ENCODE measurements around the gene SLC36A2.

The SLC36A2 gene

GRCh38 chr5:151359391-151359790 is 12.0 kb upstream of the SLC36A2 start:
- CTCF ChIA-PET = interaction anchor here (1.0 kb wide), 1 partner anchor 43 kb away, joined by 3 read pairs; no protein-coding TSS in a partner anchor
- TF ChIP-seq ZNF518A (tag by site-specific recombination; conservative IDR thresholded peaks at IDR 0.05; ENCODE audit: low read depth) = no peak
- no peak overlapping the region for H3K4me3 ChIP-seq (ENCODE audit: low read depth, low read length)
- H3K4me1 ChIP-seq (ENCODE audit: control insufficient read depth, insufficient read depth, low read length) = no peaks in the 10 kb centered on the region
- POLR2A ChIA-PET = no interaction called here
- no peak overlapping the region for H3K27ac ChIP-seq (ENCODE audit: extremely low read depth, low read depth, low read length)
- no peaks in the 10 kb centered on the region for H3K36me3 ChIP-seq (ENCODE audit: control insufficient read depth in 2 of 2, insufficient read depth in 1 of 2, low read length in 2 of 2)
- H3K9me3 ChIP-seq (ENCODE audit: control insufficient read depth, insufficient read depth, low read depth, low read length) = no peaks in the 10 kb centered on the region

- TF ChIP-seq SP7 (tag by site-specific recombination; IDR thresholded peaks at IDR 0.05) (no peak), ZBTB10 (tag by site-specific recombination; IDR thresholded peaks at IDR 0.05) (no peak), ZNF280C (tag by site-specific recombination; IDR thresholded peaks at IDR 0.05) (no peak), ZNF530 (tag by site-specific recombination; IDR thresholded peaks at IDR 0.05; ENCODE audit: low read depth) (no peak), ZNF391 (tag by site-specific recombination; IDR thresholded peaks at IDR 0.05; ENCODE audit: borderline replicate concordance, low read depth) (no peak), ZNF549 (tag by site-specific recombination; IDR thresholded peaks at IDR 0.05) (no peak), ZNF280D (tag by site-specific recombination; IDR thresholded peaks at IDR 0.05) (no peak), ZNF362 (tag by site-specific recombination; IDR thresholded peaks at IDR 0.05) (no peak), IKZF3 (tag by site-specific recombination; IDR thresholded peaks at IDR 0.05) (no peak), ZNF670 (tag by site-specific recombination; IDR thresholded peaks at IDR 0.05; ENCODE audit: low read depth) (no peak), ZNF148 (tag by site-specific recombination; IDR thresholded peaks at IDR 0.05; ENCODE audit: borderline replicate concordance) (no peak), ZNF558 (tag by site-specific recombination; IDR thresholded peaks at IDR 0.05) (no peak), ZBTB17 (tag by site-specific recombination; IDR thresholded peaks at IDR 0.05) (no peak)
- ChIA-PET CTCF (interaction anchor here (0.5 to 0.6 kb wide), 3 partner anchors 9 to 373 kb away, joined by 3 read pairs; no protein-coding TSS in a partner anchor), POLR2A (no interaction called here)
- H3K27ac ChIP-seq (ENCODE audit: extremely low read depth, low read depth, low read length) = no peak overlapping the region
- H3K4me3 ChIP-seq (ENCODE audit: low read depth, low read length) = no peak overlapping the region
- no peaks in the 10 kb centered on the region for H3K4me1 ChIP-seq (ENCODE audit: control insufficient read depth, insufficient read depth, low read length)
- no peaks in the 10 kb centered on the region for H3K9me3 ChIP-seq (ENCODE audit: control insufficient read depth, insufficient read depth, low read depth, low read length)
- no peaks in the 10 kb centered on the region for H3K36me3 ChIP-seq (ENCODE audit: control insufficient read depth in 2 of 2, insufficient read depth in 1 of 2, low read length in 2 of 2)
These were observed 10.4 kb upstream of the SLC36A2 start for GRCh38 chr5:151357792-151358191.

Measured in HEK293 (cell line).